Measurements from ENCODE around the gene NDUFB10. TPM values are rescaled to one million over a fixed set of nuclear protein-coding genes. Genes with fewer than 3 reads are reported as not detected.

The NDUFB10 gene
- total RNA-seq, 1 donor from 2014 or later, result 126 TPM

DNA sequence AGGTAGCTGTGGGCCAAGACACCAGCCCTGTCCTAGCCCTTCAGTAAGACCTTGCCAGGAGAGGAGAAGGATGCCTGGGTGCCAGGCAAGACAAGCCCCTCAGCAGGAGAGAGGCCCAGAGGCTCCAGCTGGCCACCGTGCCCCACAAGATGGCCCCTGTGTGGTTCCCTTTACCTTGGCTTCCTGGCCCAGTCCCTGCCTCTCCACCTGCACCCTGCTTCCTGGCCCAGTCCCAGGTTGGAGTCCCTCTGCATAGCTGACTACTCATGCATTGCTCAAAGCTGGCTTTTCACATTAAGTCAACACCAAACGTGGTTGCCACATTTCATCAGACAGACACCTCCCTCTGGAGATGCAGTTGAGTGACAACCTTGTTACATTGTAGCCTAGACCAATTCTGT is 34.4 kb downstream of the NDUFB10 start:
- Mint-ChIP-seq H3K4me3 (ENCODE audit: unreplicated experiment) (no peak overlapping the region), H3K27ac (ENCODE audit: unreplicated experiment) (no peak overlapping the region), H3K4me1 (ENCODE audit: unreplicated experiment) (peaks cover 6% of the 10 kb centered on the region), H3K9me3 (ENCODE audit: unreplicated experiment) (no peaks in the 10 kb centered on the region), H3K27me3 (ENCODE audit: unreplicated experiment) (peaks cover 7% of the 10 kb centered on the region), H3K36me3 (ENCODE audit: unreplicated experiment) (peaks cover 9% of the 10 kb centered on the region)
- TF ChIP-seq, protein P1, sequence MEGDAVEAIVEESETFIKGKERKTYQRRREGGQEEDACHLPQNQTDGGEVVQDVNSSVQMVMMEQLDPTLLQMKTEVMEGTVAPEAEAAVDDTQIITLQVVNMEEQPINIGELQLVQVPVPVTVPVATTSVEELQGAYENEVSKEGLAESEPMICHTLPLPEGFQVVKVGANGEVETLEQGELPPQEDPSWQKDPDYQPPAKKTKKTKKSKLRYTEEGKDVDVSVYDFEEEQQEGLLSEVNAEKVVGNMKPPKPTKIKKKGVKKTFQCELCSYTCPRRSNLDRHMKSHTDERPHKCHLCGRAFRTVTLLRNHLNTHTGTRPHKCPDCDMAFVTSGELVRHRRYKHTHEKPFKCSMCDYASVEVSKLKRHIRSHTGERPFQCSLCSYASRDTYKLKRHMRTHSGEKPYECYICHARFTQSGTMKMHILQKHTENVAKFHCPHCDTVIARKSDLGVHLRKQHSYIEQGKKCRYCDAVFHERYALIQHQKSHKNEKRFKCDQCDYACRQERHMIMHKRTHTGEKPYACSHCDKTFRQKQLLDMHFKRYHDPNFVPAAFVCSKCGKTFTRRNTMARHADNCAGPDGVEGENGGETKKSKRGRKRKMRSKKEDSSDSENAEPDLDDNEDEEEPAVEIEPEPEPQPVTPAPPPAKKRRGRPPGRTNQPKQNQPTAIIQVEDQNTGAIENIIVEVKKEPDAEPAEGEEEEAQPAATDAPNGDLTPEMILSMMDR (IDR thresholded peaks at IDR 0.05), result no peak
- DNase-seq (ENCODE audit: extremely low spot score, unreplicated experiment), result no peak

DNA sequence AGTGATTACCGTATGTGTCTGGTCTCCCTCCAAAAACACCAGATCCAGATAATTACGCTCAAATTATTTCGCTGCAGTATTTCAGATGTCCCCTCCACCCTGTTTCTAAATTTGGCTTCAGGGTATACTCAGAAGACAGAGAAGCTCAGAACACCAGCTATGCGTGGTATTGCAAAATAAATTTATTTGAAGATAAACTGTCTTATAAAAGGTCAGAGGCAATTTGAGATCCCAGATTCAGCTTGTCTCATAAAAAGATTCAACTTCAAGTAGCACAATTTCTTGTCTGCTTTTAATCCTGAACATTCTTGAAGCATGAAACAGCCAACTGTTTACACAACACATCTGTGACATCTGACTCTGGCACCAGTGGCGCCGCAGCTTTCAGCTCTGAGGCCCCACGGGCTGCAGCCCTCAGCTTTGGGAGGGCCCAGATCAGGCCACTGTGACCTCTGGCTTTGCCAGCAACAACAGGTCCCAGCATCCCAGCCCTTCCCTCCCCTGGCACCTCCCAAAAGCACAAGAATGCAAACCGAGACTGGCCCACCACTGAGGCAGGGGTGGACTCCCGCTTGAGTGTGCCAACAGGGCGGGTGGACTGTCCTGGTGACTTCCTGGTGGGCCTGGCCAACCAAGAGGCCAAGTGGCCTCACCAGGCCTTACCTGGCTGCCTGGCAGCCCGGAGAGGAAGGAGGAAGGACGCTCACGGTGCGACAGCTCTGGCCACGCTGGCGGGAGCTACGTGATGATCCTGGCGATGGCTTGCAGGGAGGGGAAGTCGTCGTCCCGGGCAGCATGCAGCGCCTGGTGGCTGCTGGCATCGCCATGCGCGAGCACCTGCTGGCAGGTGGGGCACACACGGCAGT is 38.4 kb downstream of the NDUFB10 start:
- no peak overlapping the region for H3K27ac Mint-ChIP-seq (ENCODE audit: unreplicated experiment)
- TF ChIP-seq, protein P1 (IDR thresholded peaks at IDR 0.05), result no peak
- H3K4me3 Mint-ChIP-seq (ENCODE audit: unreplicated experiment), result no peak overlapping the region
- no peaks in the 10 kb centered on the region for H3K4me1 Mint-ChIP-seq (ENCODE audit: unreplicated experiment)
- DNase-seq (ENCODE audit: extremely low spot score, unreplicated experiment), result no peak
- H3K36me3 Mint-ChIP-seq (ENCODE audit: unreplicated experiment), result peaks cover 18% of the 10 kb centered on the region
- H3K9me3 Mint-ChIP-seq (ENCODE audit: unreplicated experiment), result no peaks in the 10 kb centered on the region
- H3K27me3 Mint-ChIP-seq (ENCODE audit: unreplicated experiment), result no peaks in the 10 kb centered on the region

DNA sequence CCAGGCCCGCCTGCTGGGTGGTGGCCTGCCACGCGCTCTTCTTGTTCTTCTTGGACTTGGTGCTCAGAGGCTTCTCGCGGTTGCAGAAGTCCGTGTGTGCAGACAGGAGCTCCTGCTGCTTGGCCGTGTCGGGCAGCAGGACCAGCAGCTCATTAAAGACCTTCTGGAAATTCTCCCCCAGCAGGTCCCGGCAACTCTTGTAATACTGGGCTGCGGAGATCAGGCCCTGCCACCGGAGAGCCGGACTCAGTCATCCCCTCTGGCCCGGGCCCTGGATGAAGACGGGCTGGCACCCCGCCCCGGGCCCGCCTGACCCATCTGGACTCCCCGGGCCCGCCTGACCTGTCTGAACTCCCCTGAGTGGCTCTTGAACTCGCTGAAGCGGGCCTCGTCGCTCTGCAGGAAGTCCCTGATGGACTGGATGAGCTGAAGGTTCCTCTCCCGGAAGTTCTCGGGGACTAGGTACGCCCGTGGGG is 39.1 kb downstream of the NDUFB10 start:
- H3K4me1 Mint-ChIP-seq (ENCODE audit: unreplicated experiment), result no peaks in the 10 kb centered on the region
- no peaks in the 10 kb centered on the region for H3K9me3 Mint-ChIP-seq (ENCODE audit: unreplicated experiment)
- H3K27me3 Mint-ChIP-seq (ENCODE audit: unreplicated experiment), result no peaks in the 10 kb centered on the region
- no peak for DNase-seq (ENCODE audit: extremely low spot score, unreplicated experiment)
- H3K27ac Mint-ChIP-seq (ENCODE audit: unreplicated experiment), result no peak overlapping the region
- no peak overlapping the region for H3K4me3 Mint-ChIP-seq (ENCODE audit: unreplicated experiment)
- H3K36me3 Mint-ChIP-seq (ENCODE audit: unreplicated experiment), result peaks cover 18% of the 10 kb centered on the region
- TF ChIP-seq, protein P1 (IDR thresholded peaks at IDR 0.05), result no peak

DNA sequence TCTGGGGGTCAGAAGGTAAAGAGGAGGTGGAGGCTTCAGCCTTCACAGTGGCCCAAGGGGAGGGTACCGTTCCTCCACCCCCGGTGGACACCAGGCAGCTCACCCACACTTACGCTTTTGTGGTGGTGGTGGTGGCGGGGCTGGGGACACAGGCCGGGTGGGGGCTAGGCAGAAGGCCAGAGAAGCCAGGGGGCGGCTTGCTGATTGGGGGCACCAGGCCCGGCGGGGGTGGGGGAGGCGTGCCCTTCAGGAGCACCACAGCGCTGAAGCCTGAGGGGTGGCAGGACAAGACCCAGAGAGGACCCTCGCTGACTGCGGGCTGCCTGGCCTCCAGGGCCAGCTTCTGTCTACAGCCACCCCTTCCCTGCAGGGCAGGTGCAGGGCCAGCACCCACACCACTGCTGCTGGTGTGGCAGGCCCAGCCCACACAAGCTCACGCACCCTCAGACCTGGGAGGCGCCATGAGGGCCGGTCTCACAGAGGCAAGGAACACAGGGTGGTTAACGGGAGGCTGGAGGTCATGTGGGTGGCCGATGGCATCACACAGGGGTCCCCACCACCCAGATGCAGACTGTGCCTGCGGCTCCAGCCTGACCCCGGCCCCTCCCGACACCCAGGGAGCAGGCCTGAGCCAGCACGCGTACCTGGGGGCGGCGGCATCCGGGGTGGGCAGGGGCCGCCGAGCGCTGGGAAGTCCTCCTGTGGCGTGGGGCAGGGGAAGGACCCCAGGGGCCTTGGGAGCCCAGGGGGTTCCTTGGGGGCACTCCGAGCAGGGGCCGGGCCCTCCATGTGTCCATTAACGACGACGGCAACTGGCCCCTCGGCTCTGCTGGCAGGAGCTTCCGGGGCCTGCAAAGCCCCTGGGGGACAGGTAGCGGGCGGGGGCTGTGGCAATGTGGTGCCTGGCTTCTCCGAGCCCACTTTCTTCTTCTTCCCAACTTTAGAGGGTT is 39.8 kb downstream of the NDUFB10 start:
- Mint-ChIP-seq H3K9me3 (ENCODE audit: unreplicated experiment) (no peaks in the 10 kb centered on the region), H3K27ac (ENCODE audit: unreplicated experiment) (no peak overlapping the region), H3K36me3 (ENCODE audit: unreplicated experiment) (peaks cover 18% of the 10 kb centered on the region), H3K4me3 (ENCODE audit: unreplicated experiment) (no peak overlapping the region), H3K27me3 (ENCODE audit: unreplicated experiment) (no peaks in the 10 kb centered on the region), H3K4me1 (ENCODE audit: unreplicated experiment) (peaks cover 3% of the 10 kb centered on the region)
- TF ChIP-seq, protein P1 (IDR thresholded peaks at IDR 0.05), result no peak
- no peak for DNase-seq (ENCODE audit: extremely low spot score, unreplicated experiment)
